ENCODE results near the gene ZEB2.

ZEB2 gene

DNA sequence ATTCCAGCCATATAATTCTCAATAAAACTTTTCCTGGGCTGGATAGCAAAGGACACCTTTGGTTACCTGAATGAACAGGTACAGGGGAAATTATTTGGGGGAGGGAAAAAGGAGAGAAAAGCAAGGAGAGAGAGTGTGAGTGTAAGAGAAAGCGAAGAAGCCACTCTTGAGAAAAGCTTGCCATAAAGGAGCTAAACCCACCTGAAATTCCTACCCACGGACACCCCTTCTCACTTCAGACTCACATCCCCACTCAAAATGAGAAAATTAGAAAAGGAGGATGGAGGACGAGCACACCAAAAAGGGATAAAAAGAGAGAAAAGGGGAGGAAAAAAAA is 354 bp downstream of the ZEB2 start:
- no peak for DNase-seq (ENCODE audit: low read depth)
- peak overlapping the region; percentile 75 for H3K4me3 ChIP-seq (ENCODE audit: control insufficient read depth, low read depth, low read length)
- TF ChIP-seq, protein P1, sequence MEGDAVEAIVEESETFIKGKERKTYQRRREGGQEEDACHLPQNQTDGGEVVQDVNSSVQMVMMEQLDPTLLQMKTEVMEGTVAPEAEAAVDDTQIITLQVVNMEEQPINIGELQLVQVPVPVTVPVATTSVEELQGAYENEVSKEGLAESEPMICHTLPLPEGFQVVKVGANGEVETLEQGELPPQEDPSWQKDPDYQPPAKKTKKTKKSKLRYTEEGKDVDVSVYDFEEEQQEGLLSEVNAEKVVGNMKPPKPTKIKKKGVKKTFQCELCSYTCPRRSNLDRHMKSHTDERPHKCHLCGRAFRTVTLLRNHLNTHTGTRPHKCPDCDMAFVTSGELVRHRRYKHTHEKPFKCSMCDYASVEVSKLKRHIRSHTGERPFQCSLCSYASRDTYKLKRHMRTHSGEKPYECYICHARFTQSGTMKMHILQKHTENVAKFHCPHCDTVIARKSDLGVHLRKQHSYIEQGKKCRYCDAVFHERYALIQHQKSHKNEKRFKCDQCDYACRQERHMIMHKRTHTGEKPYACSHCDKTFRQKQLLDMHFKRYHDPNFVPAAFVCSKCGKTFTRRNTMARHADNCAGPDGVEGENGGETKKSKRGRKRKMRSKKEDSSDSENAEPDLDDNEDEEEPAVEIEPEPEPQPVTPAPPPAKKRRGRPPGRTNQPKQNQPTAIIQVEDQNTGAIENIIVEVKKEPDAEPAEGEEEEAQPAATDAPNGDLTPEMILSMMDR (conservative IDR thresholded peaks at IDR 0.05; ENCODE audit: control insufficient read depth, insufficient read depth, low read depth, low read length) = no peak

DNA sequence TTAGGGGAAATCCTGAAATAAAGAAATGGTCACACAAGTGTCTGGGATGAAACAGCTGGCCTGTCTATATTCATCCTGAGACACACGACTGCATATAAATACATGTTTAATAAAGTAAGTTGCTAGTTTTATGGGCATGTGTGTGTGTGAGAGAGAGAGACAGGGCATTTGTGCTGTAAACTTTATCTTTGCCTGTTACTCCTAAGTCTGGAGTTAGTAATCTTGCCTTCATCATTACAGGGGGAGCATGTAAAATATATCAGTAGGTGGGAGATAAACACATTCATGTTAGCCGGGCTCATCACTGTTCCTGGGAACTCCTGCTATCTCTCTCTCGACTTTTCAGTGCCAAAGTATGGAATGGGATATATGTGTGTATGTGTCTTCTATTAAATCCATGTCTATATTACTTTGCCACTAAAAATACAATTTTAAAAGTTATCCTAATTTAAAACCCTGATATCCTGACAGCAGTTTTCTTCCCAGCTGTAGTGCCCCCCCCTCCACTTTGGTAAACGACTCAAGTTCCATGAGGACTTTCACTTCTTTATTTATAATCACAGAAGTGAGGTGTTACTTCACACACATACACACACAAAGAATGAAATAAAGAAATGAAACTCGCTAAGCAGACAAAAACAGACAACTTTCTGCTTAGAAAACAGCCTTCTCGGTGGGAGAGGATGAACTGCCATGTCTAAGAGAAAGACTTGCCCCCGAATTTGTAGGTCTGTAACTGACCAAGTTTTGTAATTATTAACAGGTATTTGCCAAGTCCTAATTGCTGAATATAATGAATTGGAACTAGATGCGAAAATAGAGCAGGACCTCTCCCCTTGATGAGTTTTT is 947 bp downstream of the ZEB2 start:
- no peak for DNase-seq (ENCODE audit: low read depth)
- peak overlapping the region; percentile 75 for H3K4me3 ChIP-seq (ENCODE audit: control insufficient read depth, low read depth, low read length)
- TF ChIP-seq, protein P1 (conservative IDR thresholded peaks at IDR 0.05; ENCODE audit: control insufficient read depth, insufficient read depth, low read depth, low read length) = no peak

DNA sequence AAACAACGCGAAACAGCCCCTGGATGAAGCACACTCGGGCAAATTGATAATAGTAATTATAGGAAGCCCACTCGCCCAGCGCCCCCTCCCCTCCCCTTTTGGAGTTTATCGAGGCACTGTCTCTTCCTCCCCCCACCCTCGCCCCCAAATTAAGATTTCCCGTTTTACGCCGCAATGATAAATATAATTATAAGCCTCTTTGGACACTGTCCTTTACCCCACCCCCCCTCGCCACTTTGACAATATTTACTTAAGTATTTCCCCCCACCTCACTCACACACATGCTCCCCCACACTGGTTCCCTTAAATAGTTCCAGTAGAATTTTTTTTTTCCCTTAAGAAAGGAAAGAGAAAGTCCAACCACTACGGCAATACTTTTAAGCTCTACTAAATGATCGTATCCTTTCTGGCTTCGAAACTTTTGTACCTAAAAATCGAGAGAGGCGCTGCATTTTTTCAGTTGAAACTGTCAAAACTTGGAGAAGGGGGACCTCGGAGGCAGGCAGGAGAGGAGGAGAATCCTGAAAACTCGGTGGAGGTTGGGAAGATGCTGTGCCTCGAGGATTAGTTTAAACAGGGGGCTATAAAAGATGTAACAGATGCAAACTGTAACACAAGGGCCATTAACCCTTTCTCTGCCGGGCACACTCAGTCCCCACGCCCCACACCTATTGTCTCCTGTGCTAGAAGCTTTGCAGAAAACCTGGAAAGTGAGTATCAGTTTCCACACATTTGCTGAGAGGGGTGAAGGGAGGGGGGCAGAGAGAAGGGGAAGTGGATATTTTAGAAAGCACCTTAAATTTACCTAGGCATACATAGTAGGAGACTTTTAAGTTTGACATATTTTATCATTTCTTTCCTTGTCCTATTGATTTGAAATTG is 1.8 kb downstream of the ZEB2 start:
- peak overlapping the region; percentile 75 for H3K4me3 ChIP-seq (ENCODE audit: control insufficient read depth, low read depth, low read length)
- DNase-seq (ENCODE audit: low read depth) = no peak
- TF ChIP-seq, protein P1 (conservative IDR thresholded peaks at IDR 0.05; ENCODE audit: control insufficient read depth, insufficient read depth, low read depth, low read length) = no peak

DNA sequence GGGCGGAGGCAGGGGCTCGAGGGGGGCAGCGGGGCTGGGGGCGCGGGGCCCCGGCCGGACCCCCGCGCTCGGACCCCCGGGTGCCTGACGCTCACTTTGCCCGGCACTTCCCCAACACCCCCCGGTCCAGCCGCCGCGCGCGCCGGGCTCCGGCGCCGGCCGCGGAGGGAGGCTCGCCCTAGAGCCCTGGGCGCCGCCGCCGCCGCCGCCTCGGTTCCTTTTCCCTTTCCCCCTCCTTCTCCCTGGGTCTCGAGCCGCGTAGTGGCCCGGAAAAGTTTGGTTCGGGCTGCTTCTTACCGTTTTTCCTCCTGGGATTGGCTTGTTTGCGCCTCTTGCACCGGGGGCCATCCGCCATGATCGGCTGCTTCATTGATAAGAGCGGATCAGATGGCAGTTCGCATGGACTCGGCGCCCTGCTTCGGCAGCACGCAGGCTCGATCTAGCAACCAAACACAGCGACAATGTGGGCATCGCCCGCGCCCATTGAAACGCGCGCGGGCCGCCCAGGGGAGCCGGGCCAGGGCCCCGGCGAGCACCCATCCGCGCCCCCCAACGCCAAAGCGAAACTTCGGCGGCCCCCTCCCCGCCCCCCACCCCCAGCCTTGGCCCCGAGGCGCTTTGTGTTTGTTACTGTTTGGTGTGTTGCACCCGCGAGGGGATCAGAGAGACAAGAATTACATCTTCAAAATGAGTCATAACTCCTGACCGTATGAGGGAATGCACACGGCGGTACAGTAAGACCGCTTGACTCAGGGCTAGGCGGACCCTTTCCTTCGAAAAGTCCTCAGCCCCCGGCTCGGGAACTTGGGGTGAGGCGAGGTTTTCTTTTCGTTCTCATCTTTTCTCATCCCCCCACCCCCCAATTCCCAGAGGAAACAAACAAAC is 2.7 kb downstream of the ZEB2 start:
- peak overlapping the region; percentile 75 for H3K4me3 ChIP-seq (ENCODE audit: control insufficient read depth, low read depth, low read length)
- TF ChIP-seq, protein P1 (conservative IDR thresholded peaks at IDR 0.05; ENCODE audit: control insufficient read depth, insufficient read depth, low read depth, low read length) = no peak
- DNase-seq (ENCODE audit: low read depth) = peak; percentile 97

DNA sequence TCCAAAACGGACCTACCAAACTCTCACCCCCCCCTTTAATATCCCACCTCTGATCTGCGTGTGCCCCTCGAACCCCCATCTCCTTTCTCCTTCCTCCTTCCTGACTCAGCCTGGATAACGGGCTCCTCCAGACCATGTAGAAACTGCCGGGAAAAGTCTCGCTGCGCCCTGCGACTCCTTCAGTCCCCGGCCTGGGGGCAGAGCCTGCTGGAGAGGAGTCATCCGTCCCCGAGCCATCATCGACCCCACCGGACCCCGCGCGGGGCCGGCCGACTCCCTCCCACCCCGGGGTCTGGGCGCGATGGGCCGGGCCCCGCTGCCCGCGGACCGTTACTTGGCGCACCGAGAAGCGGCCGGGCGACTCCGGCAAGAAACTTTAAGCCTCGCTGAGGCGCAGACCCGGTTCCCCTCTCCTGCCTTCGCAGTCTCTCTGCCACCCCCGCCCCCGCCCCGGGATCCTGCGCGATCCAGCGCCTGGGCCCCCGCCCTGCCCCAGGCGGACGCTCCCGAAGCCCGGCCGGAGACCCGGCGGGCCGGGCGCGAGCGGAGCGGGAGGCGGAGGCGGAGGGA is 3.4 kb downstream of the ZEB2 start:
- DNase-seq (ENCODE audit: low read depth) = no peak
- peak overlapping the region; percentile 75 for H3K4me3 ChIP-seq (ENCODE audit: control insufficient read depth, low read depth, low read length)
- TF ChIP-seq, protein P1 (conservative IDR thresholded peaks at IDR 0.05; ENCODE audit: control insufficient read depth, insufficient read depth, low read depth, low read length) = no peak

All from fibroblast of mammary gland (primary cell).